Measurements from ENCODE around the gene ENPEP.

Gene ENPEP

GRCh38 chr4:110475881-110476818, at the start of gene ENPEP:
TSS of gene ENPEP (plus strand) at chr4:110476155. CDS start at chr4:110476415, 260 bp downstream.
- no peak for TF ChIP-seq CTCF (IDR thresholded peaks at IDR 0.05)

- TF ChIP-seq CTCF (IDR thresholded peaks at IDR 0.05), result no peak
Measured at GRCh38 chr4:110442309-110442708, 33.6 kb upstream of the ENPEP start.

GRCh38 chr4:110442788-110443187, 33.2 kb upstream of the ENPEP start:
- no peak for TF ChIP-seq CTCF (IDR thresholded peaks at IDR 0.05)

GRCh38 chr4:110449947-110450346, 26.0 kb upstream of the ENPEP start:
- no peak for TF ChIP-seq CTCF (IDR thresholded peaks at IDR 0.05)

GRCh38 chr4:110452546-110452945, 23.4 kb upstream of the ENPEP start:
- no peak for TF ChIP-seq CTCF (IDR thresholded peaks at IDR 0.05)

- TF ChIP-seq CTCF (IDR thresholded peaks at IDR 0.05), result no peak
Measured at GRCh38 chr4:110454441-110454840, 21.5 kb upstream of the ENPEP start.

GRCh38 chr4:110458494-110459266, 17.3 kb upstream of the ENPEP start:
- no peak for TF ChIP-seq CTCF (IDR thresholded peaks at IDR 0.05)
